Esophagus muscularis mucosa (tissue), 4 donors: Measurements from ENCODE around the gene ZNFX1. TPM values are rescaled to one million over a fixed set of nuclear protein-coding genes. Genes with fewer than 3 reads are reported as not detected.

Experiments used
- DNase-seq: peaks from one replicate; pipeline ENCODE4 v3.0.0-alpha.2; 2017; ENCODE audit errors: extremely low spot score
- H3K27ac ChIP-seq, 4 donors: fragments of 200-600 bp; sonication (generic); replicated peaks in 1 of 4; 1 replicate in 3 of 4; 2 replicates in 1 of 4; pipeline ENCODE4 v1.5.1; 2016 to 2019; ENCODE audit warnings: mild to moderate bottlenecking in 1 of 4
- H3K27me3 ChIP-seq, 4 donors: fragments of 200-600 bp; sonication (generic); one replicate each; pipeline versions ENCODE4 v1.5.1 to v1.6.0; 2016 to 2019
- H3K36me3 ChIP-seq, 4 donors: fragments of 200-600 bp; sonication (generic); one replicate each; pipeline ENCODE4 v1.5.1; 2016 to 2019
- H3K4me1 ChIP-seq, 4 donors: fragments of 200-600 bp; sonication (generic); one replicate each; pipeline ENCODE4 v1.5.1; 2016 to 2019
- H3K4me3 ChIP-seq, 4 donors: fragments of 200-600 bp; sonication (generic); 1 replicate in 2 of 4; 2 replicates in 2 of 4; pipeline ENCODE4 v1.5.1; 2016 to 2019; ENCODE audit warnings: mild to moderate bottlenecking in 4 of 4, moderate library complexity in 1 of 4
- H3K9me3 ChIP-seq, 4 donors: fragments of 200-600 bp; sonication (generic); 1 replicate in 3 of 4; 2 replicates in 1 of 4; pipeline ENCODE4 v1.5.1; 2016 to 2019
- EP300 ChIP-seq: sonication (generic); formaldehyde crosslinking; IDR thresholded peaks from one replicate; pipeline ENCODE4 v1.6.1; 2017; ENCODE audit warnings: antibody characterized with exemption
- POLR2A ChIP-seq: fragments of 450-650 bp; IDR thresholded peaks from one replicate; pipeline ENCODE4 v1.6.1; 2017; ENCODE audit warnings: antibody characterized with exemption, moderate library complexity, mild to moderate bottlenecking, low read depth
- POLR2AphosphoS5 ChIP-seq, 2 donors: sonication (generic); formaldehyde crosslinking; IDR thresholded peaks; one replicate each; pipeline ENCODE4 v1.6.1; 2017; ENCODE audit warnings: antibody characterized with exemption in 2 of 2
- WGBS: methylation state at CpG from one replicate; pipeline ENCODE4 v1.1.5; 2018; 5-methylcytosine and 5-hydroxymethylcytosine counted together
- intact Hi-C: fragments of 100-400 bp; cut with DNase I; formaldehyde crosslinking; loops from one replicate; pipeline ENCODE4 v1.15.1; 2023
- total RNA-seq, 4 donors: library from RNA; depleted of rRNA; stranded (reverse); fragments of >200 nt; gene quantifications; one replicate each; pipeline versions ENCODE4 v1.1.0 to v1.2.1, GENCODE V29; 2016
- TF ChIP-seq, protein P1 (sequence below), 3 experiments: fragments of 200-600 bp in 2 of 3; fragments of 450-650 bp in 1 of 3; sonication (generic) in 2 of 3; IDR thresholded peaks; one replicate each; pipeline ENCODE4 v1.5.1; 2017 to 2019; ENCODE audit warnings: antibody characterized with exemption in 3 of 3, mild to moderate bottlenecking in 2 of 3, moderate library complexity in 1 of 3

ZNFX1 gene
- total RNA-seq, 4 donors from 2014 or later: 35.7 to 46.7 (median 41.3) TPM

DNA sequence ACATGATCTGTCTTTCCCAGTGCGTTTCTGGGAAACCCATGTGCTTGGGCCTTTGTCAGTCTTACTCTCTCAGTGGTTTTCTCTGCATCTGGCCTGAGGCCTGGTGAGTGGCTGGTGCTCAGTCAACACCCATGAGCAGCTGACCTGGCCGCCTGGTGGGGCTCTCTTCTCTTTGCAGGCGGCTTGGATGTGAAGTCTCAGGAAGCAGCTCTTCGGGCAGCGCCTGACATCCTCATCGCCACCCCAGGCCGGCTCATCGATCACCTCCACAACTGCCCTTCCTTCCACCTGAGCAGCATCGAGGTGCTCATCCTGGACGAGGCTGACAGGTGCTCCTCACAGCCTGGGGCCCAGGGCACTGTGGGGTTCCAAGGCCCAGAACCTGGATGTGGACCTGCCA, 47.8 kb downstream of the ZNFX1 start:
- 74% methylated on average over 10 of the region's 10 CpGs for WGBS
- intact Hi-C loops: no loop called here
- Histone ChIP-seq H3K4me1 (no peaks in the 10 kb centered on the region), H3K27me3 (no peaks in the 10 kb centered on the region), H3K9me3 (no peaks in the 10 kb centered on the region), H3K27ac (no peak overlapping the region), H3K4me3 (no peak overlapping the region), H3K36me3 (peaks cover 81 to 100% (median 96%) of the 10 kb centered on the region in 4 donors)
- no peak for DNase-seq
- TF ChIP-seq POLR2A (no peak), EP300 (no peak), POLR2AphosphoS5 (IDR thresholded peaks at IDR 0.05) (no peak)
- TF ChIP-seq, protein P1, sequence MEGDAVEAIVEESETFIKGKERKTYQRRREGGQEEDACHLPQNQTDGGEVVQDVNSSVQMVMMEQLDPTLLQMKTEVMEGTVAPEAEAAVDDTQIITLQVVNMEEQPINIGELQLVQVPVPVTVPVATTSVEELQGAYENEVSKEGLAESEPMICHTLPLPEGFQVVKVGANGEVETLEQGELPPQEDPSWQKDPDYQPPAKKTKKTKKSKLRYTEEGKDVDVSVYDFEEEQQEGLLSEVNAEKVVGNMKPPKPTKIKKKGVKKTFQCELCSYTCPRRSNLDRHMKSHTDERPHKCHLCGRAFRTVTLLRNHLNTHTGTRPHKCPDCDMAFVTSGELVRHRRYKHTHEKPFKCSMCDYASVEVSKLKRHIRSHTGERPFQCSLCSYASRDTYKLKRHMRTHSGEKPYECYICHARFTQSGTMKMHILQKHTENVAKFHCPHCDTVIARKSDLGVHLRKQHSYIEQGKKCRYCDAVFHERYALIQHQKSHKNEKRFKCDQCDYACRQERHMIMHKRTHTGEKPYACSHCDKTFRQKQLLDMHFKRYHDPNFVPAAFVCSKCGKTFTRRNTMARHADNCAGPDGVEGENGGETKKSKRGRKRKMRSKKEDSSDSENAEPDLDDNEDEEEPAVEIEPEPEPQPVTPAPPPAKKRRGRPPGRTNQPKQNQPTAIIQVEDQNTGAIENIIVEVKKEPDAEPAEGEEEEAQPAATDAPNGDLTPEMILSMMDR (IDR thresholded peaks at IDR 0.05): no peak

DNA sequence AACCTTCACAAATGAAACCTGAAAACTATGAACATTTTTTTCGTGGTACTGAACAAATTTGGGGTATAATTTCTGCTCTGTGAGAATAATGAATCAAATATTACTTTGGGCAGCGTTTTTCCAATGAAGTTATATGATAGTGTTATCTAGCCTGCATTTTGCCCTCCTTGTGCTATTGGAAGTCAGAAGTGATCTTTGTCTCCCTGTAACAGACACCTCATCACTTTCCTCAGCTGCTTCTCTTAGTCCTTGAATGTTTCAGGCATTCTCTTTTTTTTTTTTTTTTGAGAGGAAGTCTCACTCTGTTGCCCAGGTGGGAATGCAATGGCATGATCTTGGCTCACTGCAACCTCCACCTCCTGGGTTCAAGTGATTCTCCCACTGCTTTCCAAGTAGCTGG, 48.5 kb downstream of the ZNFX1 start:
- no peaks in the 10 kb centered on the region for H3K27me3 ChIP-seq
- H3K36me3 ChIP-seq: peaks cover 81 to 100% (median 96%) of the 10 kb centered on the region in 4 donors
- TF ChIP-seq POLR2A: no peak
- TF ChIP-seq POLR2AphosphoS5 (IDR thresholded peaks at IDR 0.05): no peak
- TF ChIP-seq EP300: no peak
- TF ChIP-seq, protein P1 (IDR thresholded peaks at IDR 0.05): no peak
- H3K9me3 ChIP-seq: no peaks in the 10 kb centered on the region
- 93% methylated on average over 2 of the region's 2 CpGs for WGBS
- H3K4me3 ChIP-seq: no peak overlapping the region
- intact Hi-C loops: no loop called here
- DNase-seq: no peak
- H3K27ac ChIP-seq: no peak overlapping the region
- H3K4me1 ChIP-seq: no peaks in the 10 kb centered on the region

DNA sequence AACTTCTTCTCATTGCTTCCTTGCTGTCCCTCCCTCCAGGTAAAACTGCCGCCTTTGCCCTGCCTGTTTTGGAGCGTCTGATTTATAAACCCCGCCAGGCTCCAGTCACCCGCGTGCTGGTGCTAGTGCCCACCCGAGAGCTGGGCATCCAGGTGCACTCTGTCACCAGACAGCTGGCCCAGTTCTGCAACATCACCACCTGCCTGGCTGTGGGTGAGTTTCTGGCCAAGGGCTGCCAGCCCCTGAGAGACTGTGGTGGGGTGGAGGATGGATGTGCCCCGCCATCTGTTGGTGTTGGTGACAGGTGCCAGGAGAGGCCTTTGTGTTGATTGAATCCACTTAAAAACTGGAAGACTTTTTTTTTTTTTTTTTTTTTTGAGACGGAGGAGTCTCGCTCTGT, 49.2 kb downstream of the ZNFX1 start:
- peaks cover 81 to 100% (median 96%) of the 10 kb centered on the region in 4 donors for H3K36me3 ChIP-seq
- no peak for DNase-seq
- intact Hi-C loops: no loop called here

DNA sequence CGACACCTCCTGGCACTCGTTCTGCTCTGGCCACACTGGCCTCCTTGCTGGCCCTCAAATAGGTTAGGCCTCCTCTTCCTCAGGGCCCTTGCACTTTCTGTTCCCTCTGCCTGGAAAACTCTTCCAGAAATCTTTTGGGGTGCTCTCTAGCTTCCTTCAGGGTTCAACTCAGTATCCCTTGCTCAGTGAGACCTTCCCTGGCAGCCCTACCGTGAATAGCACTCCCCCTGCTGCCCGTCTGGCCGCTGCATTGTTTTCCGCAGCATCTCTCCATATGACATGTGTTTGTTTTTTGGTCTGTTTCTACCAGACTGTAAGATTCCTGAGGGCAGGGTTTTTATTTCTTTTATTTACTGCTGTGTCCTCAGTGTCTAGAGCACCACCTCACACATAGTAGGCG, 52.0 kb downstream of the ZNFX1 start:
- Histone ChIP-seq H3K36me3 (peaks cover 79 to 100% (median 95%) of the 10 kb centered on the region in 4 donors), H3K4me1 (peaks cover 0 to 6% (median 3%) of the 10 kb centered on the region in 4 donors), H3K9me3 (no peaks in the 10 kb centered on the region), H3K27me3 (no peaks in the 10 kb centered on the region), H3K4me3 (no peak overlapping the region), H3K27ac (no peak overlapping the region)
- DNase-seq: no peak
- TF ChIP-seq POLR2A: no peak
- TF ChIP-seq EP300: no peak
- no peak for TF ChIP-seq POLR2AphosphoS5 (IDR thresholded peaks at IDR 0.05)
- TF ChIP-seq, protein P1 (IDR thresholded peaks at IDR 0.05): no peak
- intact Hi-C loops: no loop called here
- 93% methylated on average over 7 of the region's 7 CpGs for WGBS

More for the DNA sequence above, 49.2 kb downstream of the ZNFX1 start:
- Histone ChIP-seq H3K9me3 (no peaks in the 10 kb centered on the region), H3K4me3 (no peak overlapping the region), H3K27me3 (no peaks in the 10 kb centered on the region), H3K4me1 (no peaks in the 10 kb centered on the region), H3K27ac (no peak overlapping the region)
- 94% methylated on average over 9 of the region's 9 CpGs for WGBS
- TF ChIP-seq, protein P1 (IDR thresholded peaks at IDR 0.05): no peak
- TF ChIP-seq EP300: no peak
- no peak for TF ChIP-seq POLR2A
- TF ChIP-seq POLR2AphosphoS5 (IDR thresholded peaks at IDR 0.05): no peak
